Astrocyte (in vitro differentiated cells and primary cell): Measurements from ENCODE around the gene ANKRD63. TPM values are rescaled to one million over a fixed set of nuclear protein-coding genes. Genes with fewer than 3 reads are reported as not detected.

Experiments
- DNase-seq: peaks from one replicate; pipeline ENCODE4 v3.0.0-alpha.2; 2010; ENCODE audit warnings: low read depth
- FAIRE-seq: peaks from 2 replicates; lab custom pipeline; 2011; peaks lifted over from hg19 to GRCh38; lab: Jason Lieb, UNC
- H2AFZ ChIP-seq: 2 replicates; pipeline ENCODE4 v1.6.0; 2012; ENCODE audit warnings: low read depth, low read length, inconsistent platforms
- H3K27ac ChIP-seq: 2 replicates; pipeline ENCODE4 v1.5.1; 2011; ENCODE audit warnings: low read depth, low read length, inconsistent platforms
- H3K27me3 ChIP-seq: 2 replicates; pipeline ENCODE4 v1.6.0; 2011; ENCODE audit warnings: low read length, inconsistent platforms; ENCODE audit not compliant: insufficient read depth
- H3K36me3 ChIP-seq: 2 replicates; pipeline ENCODE4 v1.5.1; 2011; ENCODE audit warnings: low read length, inconsistent platforms; ENCODE audit not compliant: insufficient read depth
- H3K4me1 ChIP-seq: 2 replicates; pipeline ENCODE4 v1.5.1; 2011; ENCODE audit warnings: low read length, inconsistent platforms; ENCODE audit not compliant: insufficient read depth
- H3K4me2 ChIP-seq: 2 replicates; pipeline ENCODE4 v1.6.0; 2012; ENCODE audit warnings: low read length, inconsistent platforms
- H3K4me3 ChIP-seq: 2 replicates; pipeline ENCODE4 v1.5.1; 2011; ENCODE audit warnings: low read depth, mild to moderate bottlenecking, low read length, inconsistent platforms; ENCODE audit not compliant: insufficient read depth
- H3K79me2 ChIP-seq: 2 replicates; pipeline ENCODE4 v1.6.0; 2012; ENCODE audit warnings: mild to moderate bottlenecking, low read length, inconsistent platforms; ENCODE audit not compliant: insufficient read depth
- H3K9ac ChIP-seq: 2 replicates; pipeline ENCODE4 v1.6.0; 2012; ENCODE audit warnings: mild to moderate bottlenecking, low read length, inconsistent platforms
- H3K9me3 ChIP-seq: 2 replicates; pipeline ENCODE4 v1.5.1; 2012; ENCODE audit warnings: low read depth, mild to moderate bottlenecking, low read length, inconsistent platforms; ENCODE audit not compliant: insufficient read depth
- H4K20me1 ChIP-seq: 2 replicates; pipeline ENCODE4 v1.6.0; 2012; ENCODE audit warnings: low read length, inconsistent platforms; ENCODE audit not compliant: insufficient read depth
- H3K27ac Mint-ChIP-seq: one replicate; pipeline ENCODE4 v1.8.0; 2021; ENCODE audit warnings: mild to moderate bottlenecking, mixed read lengths; ENCODE audit not compliant: unreplicated experiment
- H3K27me3 Mint-ChIP-seq: one replicate; pipeline ENCODE4 v1.8.0; 2021; ENCODE audit warnings: low read depth, mixed read lengths; ENCODE audit not compliant: unreplicated experiment
- H3K36me3 Mint-ChIP-seq: one replicate; pipeline ENCODE4 v1.8.0; 2021; ENCODE audit warnings: low read depth, mixed read lengths; ENCODE audit not compliant: unreplicated experiment
- H3K4me1 Mint-ChIP-seq: one replicate; pipeline ENCODE4 v1.8.0; 2021; ENCODE audit warnings: low read depth, mixed read lengths; ENCODE audit not compliant: unreplicated experiment
- H3K4me3 Mint-ChIP-seq: one replicate; pipeline ENCODE4 v1.8.0; 2021; ENCODE audit warnings: mild to moderate bottlenecking, moderate library complexity, mixed read lengths; ENCODE audit not compliant: unreplicated experiment
- H3K9me3 Mint-ChIP-seq: one replicate; pipeline ENCODE4 v1.8.0; 2021; ENCODE audit warnings: mild to moderate bottlenecking, mixed read lengths; ENCODE audit not compliant: unreplicated experiment
- CTCF ChIP-seq: IDR thresholded peaks from 2 replicates; pipeline ENCODE4 v1.5.1; 2011; ENCODE audit warnings: low read depth, mild to moderate bottlenecking, inconsistent platforms, low read length, moderate library complexity; ENCODE audit not compliant: insufficient read depth
- EZH2 ChIP-seq: IDR thresholded peaks from 2 replicates; pipeline ENCODE4 v1.6.1; 2012; ENCODE audit warnings: mild to moderate bottlenecking, low read length, inconsistent platforms; ENCODE audit not compliant: insufficient read depth
- total RNA-seq: library from RNA; stranded (reverse); gene quantifications from 2 replicates; pipeline ENCODE4 v1.2.1, GENCODE V29; 2021

ANKRD63 gene
- total RNA-seq, 1 donor from 2014 or later: not detected

- TF ChIP-seq EZH2 (no peak), CTCF (no peak)
- Histone ChIP-seq H3K9me3 (no peaks in the 10 kb centered on the region), H3K27ac (no peak overlapping the region), H3K4me1 (peaks cover 29% of the 10 kb centered on the region), H3K9ac (no peak overlapping the region), H3K79me2 (peaks cover 25% of the 10 kb centered on the region), H4K20me1 (peaks cover 21% of the 10 kb centered on the region), H3K27me3 (no peaks in the 10 kb centered on the region), H2AFZ (peak overlapping the region; percentile 42), H3K4me2 (peak overlapping the region; percentile 83), H3K36me3 (peaks cover 6% of the 10 kb centered on the region), H3K4me3 (peak overlapping the region; percentile 17)
- Mint-ChIP-seq H3K4me3 (peak overlapping the region; percentile 77), H3K4me1 (peaks cover 34% of the 10 kb centered on the region), H3K36me3 (peaks cover 2% of the 10 kb centered on the region), H3K27ac (peak overlapping the region; percentile 26), H3K27me3 (no peaks in the 10 kb centered on the region), H3K9me3 (peaks cover 2% of the 10 kb centered on the region)
- FAIRE-seq (no peak), DNase-seq (no peak)
Observed at GRCh38 chr15:40322531-40323238, 39.8 kb upstream of the ANKRD63 start.

GRCh38 chr15:40320931-40321371, 38.1 kb upstream of the ANKRD63 start:
- Mint-ChIP-seq H3K4me3 (no peak overlapping the region), H3K36me3 (no peaks in the 10 kb centered on the region), H3K27ac (no peak overlapping the region), H3K4me1 (peaks cover 18% of the 10 kb centered on the region), H3K27me3 (peaks cover 7% of the 10 kb centered on the region), H3K9me3 (peaks cover 2% of the 10 kb centered on the region)
- H3K36me3 ChIP-seq: no peaks in the 10 kb centered on the region
- peaks cover 23% of the 10 kb centered on the region for H3K4me1 ChIP-seq
- no peaks in the 10 kb centered on the region for H3K9me3 ChIP-seq
- no peaks in the 10 kb centered on the region for H3K27me3 ChIP-seq
- peaks cover 14% of the 10 kb centered on the region for H4K20me1 ChIP-seq
- no peak overlapping the region for H2AFZ ChIP-seq
- no peak for FAIRE-seq
- H3K9ac ChIP-seq: no peak overlapping the region
- no peak overlapping the region for H3K4me3 ChIP-seq
- TF ChIP-seq EZH2 (no peak), CTCF (peak; percentile 96)
- H3K4me2 ChIP-seq: no peak overlapping the region
- H3K79me2 ChIP-seq: peaks cover 17% of the 10 kb centered on the region
- no peak overlapping the region for H3K27ac ChIP-seq
- no peak for DNase-seq

- TF ChIP-seq CTCF: no peak
- no peak for TF ChIP-seq EZH2
- no peak overlapping the region for H3K4me2 ChIP-seq
- H3K4me3 Mint-ChIP-seq: no peak overlapping the region
- H3K27me3 ChIP-seq: no peaks in the 10 kb centered on the region
- H3K4me1 Mint-ChIP-seq: peaks cover 14% of the 10 kb centered on the region
- H3K27ac Mint-ChIP-seq: no peak overlapping the region
- peaks cover 7% of the 10 kb centered on the region for H3K27me3 Mint-ChIP-seq
- H3K79me2 ChIP-seq: peaks cover 12% of the 10 kb centered on the region
- no peak overlapping the region for H3K9ac ChIP-seq
- no peak overlapping the region for H3K4me3 ChIP-seq
- H3K36me3 ChIP-seq: no peaks in the 10 kb centered on the region
- H3K9me3 ChIP-seq: no peaks in the 10 kb centered on the region
- peaks cover 8% of the 10 kb centered on the region for H4K20me1 ChIP-seq
- H2AFZ ChIP-seq: no peak overlapping the region
- no peak for DNase-seq
- H3K36me3 Mint-ChIP-seq: no peaks in the 10 kb centered on the region
- peaks cover 2% of the 10 kb centered on the region for H3K9me3 Mint-ChIP-seq
- H3K4me1 ChIP-seq: peaks cover 18% of the 10 kb centered on the region
- FAIRE-seq: no peak
- H3K27ac ChIP-seq: no peak overlapping the region
Observed at GRCh38 chr15:40320409-40320808, 37.5 kb upstream of the ANKRD63 start.
